Neural progenitor cell (in vitro differentiated cells): Measurements from ENCODE around the gene SPDYC.

Experiments
- EZH2phosphoT487 ChIP-seq: fragments of 200-600 bp; sonication (generic); IDR thresholded peaks from 2 replicates; pipeline ENCODE4 v1.6.1; 2017; ENCODE audit warnings: antibody characterized with exemption
- TF ChIP-seq, protein P1 (sequence below): fragments of 200-600 bp; sonication (generic); IDR thresholded peaks from 2 replicates; pipeline ENCODE4 v1.5.1; 2017; ENCODE audit warnings: antibody characterized with exemption, mild to moderate bottlenecking

DNA sequence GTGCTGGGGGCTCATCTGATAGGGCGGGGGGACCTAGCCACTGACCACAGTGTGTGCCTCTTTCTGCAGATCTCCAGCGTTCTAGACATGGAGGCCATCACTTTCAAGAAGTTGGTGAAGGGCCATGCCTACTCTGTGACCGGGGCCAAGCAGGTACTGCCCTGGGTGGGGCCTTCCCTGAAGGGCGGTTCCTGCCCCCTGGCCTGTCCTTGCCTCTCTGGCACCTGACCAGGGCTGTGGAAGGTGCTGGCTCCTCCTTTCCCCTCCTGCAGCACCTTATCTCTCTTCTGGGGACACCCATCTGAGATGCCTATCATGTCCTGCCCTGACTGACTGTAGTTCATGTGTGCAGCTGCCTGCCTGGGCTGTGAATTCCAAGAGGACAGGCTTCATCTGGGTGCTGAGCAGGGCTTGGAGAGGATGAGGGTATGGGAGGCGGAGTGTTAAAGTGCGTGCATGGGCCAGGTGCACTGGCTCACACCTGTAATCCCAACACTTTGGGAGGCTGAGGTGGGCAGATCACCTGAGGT is 17.2 kb downstream of the SPDYC start:
- TF ChIP-seq, protein P1, sequence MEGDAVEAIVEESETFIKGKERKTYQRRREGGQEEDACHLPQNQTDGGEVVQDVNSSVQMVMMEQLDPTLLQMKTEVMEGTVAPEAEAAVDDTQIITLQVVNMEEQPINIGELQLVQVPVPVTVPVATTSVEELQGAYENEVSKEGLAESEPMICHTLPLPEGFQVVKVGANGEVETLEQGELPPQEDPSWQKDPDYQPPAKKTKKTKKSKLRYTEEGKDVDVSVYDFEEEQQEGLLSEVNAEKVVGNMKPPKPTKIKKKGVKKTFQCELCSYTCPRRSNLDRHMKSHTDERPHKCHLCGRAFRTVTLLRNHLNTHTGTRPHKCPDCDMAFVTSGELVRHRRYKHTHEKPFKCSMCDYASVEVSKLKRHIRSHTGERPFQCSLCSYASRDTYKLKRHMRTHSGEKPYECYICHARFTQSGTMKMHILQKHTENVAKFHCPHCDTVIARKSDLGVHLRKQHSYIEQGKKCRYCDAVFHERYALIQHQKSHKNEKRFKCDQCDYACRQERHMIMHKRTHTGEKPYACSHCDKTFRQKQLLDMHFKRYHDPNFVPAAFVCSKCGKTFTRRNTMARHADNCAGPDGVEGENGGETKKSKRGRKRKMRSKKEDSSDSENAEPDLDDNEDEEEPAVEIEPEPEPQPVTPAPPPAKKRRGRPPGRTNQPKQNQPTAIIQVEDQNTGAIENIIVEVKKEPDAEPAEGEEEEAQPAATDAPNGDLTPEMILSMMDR: no peak
- TF ChIP-seq EZH2phosphoT487: no peak
